Endothelial cell of umbilical vein (primary cell): ENCODE data around the gene ITGA7.

Experiments used
- CTCF ChIP-seq, 2 donors: IDR thresholded peaks; 1 replicate in 1 of 2; 2 replicates in 1 of 2; pipeline ENCODE4 v1.5.1; 2011; ENCODE audit warnings: low read length in 2 of 2, mild to moderate bottlenecking in 2 of 2, moderate library complexity in 2 of 2, control low read depth in 1 of 2, inconsistent platforms in 1 of 2, low read depth in 1 of 2; ENCODE audit not compliant: insufficient read depth in 1 of 2; ENCODE audit errors: extremely low read depth in 1 of 2
- EZH2 ChIP-seq: IDR thresholded peaks from 2 replicates; pipeline ENCODE4 v1.6.1; 2012; ENCODE audit warnings: borderline replicate concordance, low read depth, mild to moderate bottlenecking, moderate library complexity, low read length, inconsistent platforms; ENCODE audit not compliant: severe bottlenecking
- FOS ChIP-seq: IDR thresholded peaks from 2 replicates; pipeline ENCODE4 v1.6.1; 2011; ENCODE audit warnings: mild to moderate bottlenecking, low read length, moderate library complexity, borderline replicate concordance; ENCODE audit not compliant: insufficient read depth
- MAX ChIP-seq: IDR thresholded peaks from 2 replicates; pipeline ENCODE4 v1.6.1; 2011; ENCODE audit not compliant: insufficient read depth, insufficient read length
- POLR2A ChIP-seq: IDR thresholded peaks from 2 replicates; pipeline ENCODE4 v1.6.1; 2012; ENCODE audit warnings: low read depth, mild to moderate bottlenecking, control low read depth, low read length
- POLR2AphosphoS5 ChIP-seq: IDR thresholded peaks from 2 replicates; pipeline ENCODE4 v1.6.1; 2012; ENCODE audit warnings: low read depth, mild to moderate bottlenecking, control low read depth, low read length, moderate library complexity; ENCODE audit not compliant: insufficient read depth

GRCh38 chr12:55719371-55719770 lies 11.7 kb upstream of the ITGA7 start:
- TF ChIP-seq CTCF (IDR thresholded peaks at IDR 0.05; ENCODE audit: extremely low read depth in 1 of 2, insufficient read depth in 1 of 2, low read depth in 1 of 2, low read length in 2 of 2) (no peak), EZH2 (no peak), POLR2A (no peak), FOS (no peak), MAX (no peak), POLR2AphosphoS5 (no peak)
